ENCODE measurements around the gene LGR4. TPM values are rescaled to one million over a fixed set of nuclear protein-coding genes. Genes with fewer than 3 reads are reported as not detected.

Gene LGR4
- total and polyA plus RNA-seq, 2 of the 4 experiments (the other 2 are of a cell fraction): 2.9 to 6.8 TPM

- H3K4me2 ChIP-seq (ENCODE audit: low read depth, low read length): no peak overlapping the region
- intact Hi-C loops (cut with micrococcal nuclease) (no loop called here), in situ Hi-C loops (cut with MboI; ENCODE audit: low sequenced_read_pairs) (no loop called here), dilution Hi-C loops (cut with HindIII; ENCODE audit: low sequenced_read_pairs, unreplicated experiment) (no loop called here)
- peaks cover 4% of the 10 kb centered on the region for H3K4me1 ChIP-seq (ENCODE audit: control insufficient read depth, insufficient read depth, low read length)
- ChIA-PET POLR2A (ENCODE audit: unreplicated experiment) (no interaction called here), CTCF (no interaction called here)
- no peak overlapping the region for H4K91ac ChIP-seq (ENCODE audit: insufficient read depth, low read depth, low read length)
- H3K9ac ChIP-seq (ENCODE audit: low read depth, low read length): no peak overlapping the region
- H2BK20ac ChIP-seq (ENCODE audit: low read depth, low read length): no peak overlapping the region
- BruUV-seq (replicated peaks): no TSS peak
- no peak overlapping the region for H2BK120ac ChIP-seq (ENCODE audit: low read depth, low read length)
- no peak overlapping the region for H2AK5ac ChIP-seq (ENCODE audit: low read depth, low read length)
- DNase-seq: no peak
- no peaks in the 10 kb centered on the region for H4K20me1 ChIP-seq (ENCODE audit: insufficient read depth, low read length)
- no peak overlapping the region for H4K5ac ChIP-seq (ENCODE audit: low read depth, low read length)
- no CpG with 5 or more reads among the region's 2 CpGs for WGBS, 2 experiments (ENCODE audit: extremely low coverage in 2 of 2, insufficient read length in 1 of 2)
- no peak for ATAC-seq (ENCODE audit: low read depth)
- H3K9me3 ChIP-seq (ENCODE audit: control insufficient read depth, insufficient read depth, low read length): no peaks in the 10 kb centered on the region
- H3K4ac ChIP-seq (ENCODE audit: low read depth, low read length): no peak overlapping the region
- H3K36me3 ChIP-seq (ENCODE audit: control insufficient read depth, insufficient read depth, low read length): no peaks in the 10 kb centered on the region
- TF ChIP-seq CHD1 (IDR thresholded peaks at IDR 0.05; ENCODE audit: low read depth, low read length) (no peak), SMC3 (IDR thresholded peaks at IDR 0.05; ENCODE audit: low read depth, low read length) (no peak), FOS (IDR thresholded peaks at IDR 0.05; ENCODE audit: low read depth, low read length) (no peak), MAZ (IDR thresholded peaks at IDR 0.05; ENCODE audit: borderline replicate concordance, low read depth, low read length) (no peak), MAFK (IDR thresholded peaks at IDR 0.05; ENCODE audit: low read depth, low read length) (no peak), RAD21 (IDR thresholded peaks at IDR 0.05; ENCODE audit: low read length) (no peak), BHLHE40 (IDR thresholded peaks at IDR 0.05; ENCODE audit: low read depth, low read length) (no peak), NFE2L2 (IDR thresholded peaks at IDR 0.05; ENCODE audit: low read depth, low read length) (no peak), POLR2A (IDR thresholded peaks at IDR 0.05; ENCODE audit: low read depth, low read length) (no peak), MXI1 (IDR thresholded peaks at IDR 0.05; ENCODE audit: borderline replicate concordance, low read depth, low read length) (no peak), RCOR1 (IDR thresholded peaks at IDR 0.05; ENCODE audit: insufficient replicate concordance, low read length) (no peak), CEBPB (IDR thresholded peaks at IDR 0.05; ENCODE audit: low read depth, low read length) (no peak), RFX5 (IDR thresholded peaks at IDR 0.05; ENCODE audit: low read depth, low read length) (no peak), USF2 (IDR thresholded peaks at IDR 0.05; ENCODE audit: low read depth, low read length) (no peak)
- TF ChIP-seq, protein P1, sequence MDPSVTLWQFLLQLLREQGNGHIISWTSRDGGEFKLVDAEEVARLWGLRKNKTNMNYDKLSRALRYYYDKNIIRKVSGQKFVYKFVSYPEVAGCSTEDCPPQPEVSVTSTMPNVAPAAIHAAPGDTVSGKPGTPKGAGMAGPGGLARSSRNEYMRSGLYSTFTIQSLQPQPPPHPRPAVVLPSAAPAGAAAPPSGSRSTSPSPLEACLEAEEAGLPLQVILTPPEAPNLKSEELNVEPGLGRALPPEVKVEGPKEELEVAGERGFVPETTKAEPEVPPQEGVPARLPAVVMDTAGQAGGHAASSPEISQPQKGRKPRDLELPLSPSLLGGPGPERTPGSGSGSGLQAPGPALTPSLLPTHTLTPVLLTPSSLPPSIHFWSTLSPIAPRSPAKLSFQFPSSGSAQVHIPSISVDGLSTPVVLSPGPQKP (IDR thresholded peaks at IDR 0.05; ENCODE audit: borderline replicate concordance, low read depth, low read length): no peak
- TF ChIP-seq, protein P2, sequence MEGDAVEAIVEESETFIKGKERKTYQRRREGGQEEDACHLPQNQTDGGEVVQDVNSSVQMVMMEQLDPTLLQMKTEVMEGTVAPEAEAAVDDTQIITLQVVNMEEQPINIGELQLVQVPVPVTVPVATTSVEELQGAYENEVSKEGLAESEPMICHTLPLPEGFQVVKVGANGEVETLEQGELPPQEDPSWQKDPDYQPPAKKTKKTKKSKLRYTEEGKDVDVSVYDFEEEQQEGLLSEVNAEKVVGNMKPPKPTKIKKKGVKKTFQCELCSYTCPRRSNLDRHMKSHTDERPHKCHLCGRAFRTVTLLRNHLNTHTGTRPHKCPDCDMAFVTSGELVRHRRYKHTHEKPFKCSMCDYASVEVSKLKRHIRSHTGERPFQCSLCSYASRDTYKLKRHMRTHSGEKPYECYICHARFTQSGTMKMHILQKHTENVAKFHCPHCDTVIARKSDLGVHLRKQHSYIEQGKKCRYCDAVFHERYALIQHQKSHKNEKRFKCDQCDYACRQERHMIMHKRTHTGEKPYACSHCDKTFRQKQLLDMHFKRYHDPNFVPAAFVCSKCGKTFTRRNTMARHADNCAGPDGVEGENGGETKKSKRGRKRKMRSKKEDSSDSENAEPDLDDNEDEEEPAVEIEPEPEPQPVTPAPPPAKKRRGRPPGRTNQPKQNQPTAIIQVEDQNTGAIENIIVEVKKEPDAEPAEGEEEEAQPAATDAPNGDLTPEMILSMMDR (conservative IDR thresholded peaks at IDR 0.05; ENCODE audit: low read depth, low read length): no peak
- H2BK5ac ChIP-seq (ENCODE audit: low read depth, low read length, poor library complexity, severe bottlenecking): no peak overlapping the region
- H3K27ac ChIP-seq (ENCODE audit: insufficient read depth, low read length): no peak overlapping the region
- H4K8ac ChIP-seq (ENCODE audit: low read depth in 2 of 2, low read length in 2 of 2): no peak overlapping the region
- peaks cover 4% of the 10 kb centered on the region for H3K9me1 ChIP-seq (ENCODE audit: insufficient read depth, low read length)
- no peak overlapping the region for H3K14ac ChIP-seq (replicated peaks; ENCODE audit: low read depth, low read length)
- no peak overlapping the region for H2BK15ac ChIP-seq (ENCODE audit: low read depth, low read length)
- no peak overlapping the region for H3K56ac ChIP-seq (ENCODE audit: extremely low read depth, insufficient read depth, low read length)
- H3K79me1 ChIP-seq (ENCODE audit: low read depth in 1 of 2, low read length in 2 of 2): no peaks in the 10 kb centered on the region
- no peak overlapping the region for H3K4me3 ChIP-seq (ENCODE audit: insufficient read depth, low read depth, low read length)
- H3K27me3 ChIP-seq (ENCODE audit: control insufficient read depth, insufficient read depth, low read length): no peaks in the 10 kb centered on the region
- no peak overlapping the region for H2AK9ac ChIP-seq (replicated peaks; ENCODE audit: low read depth, low read length, poor library complexity)
- no peak overlapping the region for H3K23ac ChIP-seq (ENCODE audit: low read depth, low read length)
- no peak overlapping the region for H2AFZ ChIP-seq (replicated peaks; ENCODE audit: low read length, poor library complexity)
- H3K18ac ChIP-seq (ENCODE audit: low read depth, low read length): no peak overlapping the region
Measured at GRCh38 chr11:27425814-27426213, 46.8 kb downstream of the LGR4 start.

Data from IMR-90 (cell line).